ENCODE data around the gene BRD3OS. TPM values are rescaled to one million over a fixed set of nuclear protein-coding genes. Genes with fewer than 3 reads are reported as not detected.

BRD3OS gene
- total and polyA plus RNA-seq, 2 experiments from 2014 or later, result 9.2 to 16.0 TPM

DNA sequence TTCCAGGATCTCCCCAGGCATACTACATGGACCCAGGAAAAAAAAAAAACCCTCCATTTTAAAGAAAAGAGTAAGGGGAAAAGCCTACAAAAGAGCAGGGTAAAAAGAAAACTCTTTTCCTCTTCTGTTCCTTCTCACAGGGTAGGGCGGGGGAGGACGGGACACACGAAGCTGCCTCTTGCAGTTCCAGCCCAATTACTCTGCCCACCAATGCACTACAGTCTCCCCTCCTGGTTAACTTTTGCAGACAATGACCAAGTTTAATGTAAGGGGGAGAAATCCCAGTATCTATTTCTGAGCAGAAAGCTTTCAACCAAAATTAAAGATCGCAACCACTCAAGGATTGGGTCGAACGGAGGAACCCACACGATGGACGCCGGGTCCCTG, 41.2 kb downstream of the BRD3OS start:
- TF ChIP-seq, protein P1, sequence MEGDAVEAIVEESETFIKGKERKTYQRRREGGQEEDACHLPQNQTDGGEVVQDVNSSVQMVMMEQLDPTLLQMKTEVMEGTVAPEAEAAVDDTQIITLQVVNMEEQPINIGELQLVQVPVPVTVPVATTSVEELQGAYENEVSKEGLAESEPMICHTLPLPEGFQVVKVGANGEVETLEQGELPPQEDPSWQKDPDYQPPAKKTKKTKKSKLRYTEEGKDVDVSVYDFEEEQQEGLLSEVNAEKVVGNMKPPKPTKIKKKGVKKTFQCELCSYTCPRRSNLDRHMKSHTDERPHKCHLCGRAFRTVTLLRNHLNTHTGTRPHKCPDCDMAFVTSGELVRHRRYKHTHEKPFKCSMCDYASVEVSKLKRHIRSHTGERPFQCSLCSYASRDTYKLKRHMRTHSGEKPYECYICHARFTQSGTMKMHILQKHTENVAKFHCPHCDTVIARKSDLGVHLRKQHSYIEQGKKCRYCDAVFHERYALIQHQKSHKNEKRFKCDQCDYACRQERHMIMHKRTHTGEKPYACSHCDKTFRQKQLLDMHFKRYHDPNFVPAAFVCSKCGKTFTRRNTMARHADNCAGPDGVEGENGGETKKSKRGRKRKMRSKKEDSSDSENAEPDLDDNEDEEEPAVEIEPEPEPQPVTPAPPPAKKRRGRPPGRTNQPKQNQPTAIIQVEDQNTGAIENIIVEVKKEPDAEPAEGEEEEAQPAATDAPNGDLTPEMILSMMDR (conservative IDR thresholded peaks at IDR 0.05; ENCODE audit: low read depth in 2 of 2), result no peak
- TF ChIP-seq, protein P2, sequence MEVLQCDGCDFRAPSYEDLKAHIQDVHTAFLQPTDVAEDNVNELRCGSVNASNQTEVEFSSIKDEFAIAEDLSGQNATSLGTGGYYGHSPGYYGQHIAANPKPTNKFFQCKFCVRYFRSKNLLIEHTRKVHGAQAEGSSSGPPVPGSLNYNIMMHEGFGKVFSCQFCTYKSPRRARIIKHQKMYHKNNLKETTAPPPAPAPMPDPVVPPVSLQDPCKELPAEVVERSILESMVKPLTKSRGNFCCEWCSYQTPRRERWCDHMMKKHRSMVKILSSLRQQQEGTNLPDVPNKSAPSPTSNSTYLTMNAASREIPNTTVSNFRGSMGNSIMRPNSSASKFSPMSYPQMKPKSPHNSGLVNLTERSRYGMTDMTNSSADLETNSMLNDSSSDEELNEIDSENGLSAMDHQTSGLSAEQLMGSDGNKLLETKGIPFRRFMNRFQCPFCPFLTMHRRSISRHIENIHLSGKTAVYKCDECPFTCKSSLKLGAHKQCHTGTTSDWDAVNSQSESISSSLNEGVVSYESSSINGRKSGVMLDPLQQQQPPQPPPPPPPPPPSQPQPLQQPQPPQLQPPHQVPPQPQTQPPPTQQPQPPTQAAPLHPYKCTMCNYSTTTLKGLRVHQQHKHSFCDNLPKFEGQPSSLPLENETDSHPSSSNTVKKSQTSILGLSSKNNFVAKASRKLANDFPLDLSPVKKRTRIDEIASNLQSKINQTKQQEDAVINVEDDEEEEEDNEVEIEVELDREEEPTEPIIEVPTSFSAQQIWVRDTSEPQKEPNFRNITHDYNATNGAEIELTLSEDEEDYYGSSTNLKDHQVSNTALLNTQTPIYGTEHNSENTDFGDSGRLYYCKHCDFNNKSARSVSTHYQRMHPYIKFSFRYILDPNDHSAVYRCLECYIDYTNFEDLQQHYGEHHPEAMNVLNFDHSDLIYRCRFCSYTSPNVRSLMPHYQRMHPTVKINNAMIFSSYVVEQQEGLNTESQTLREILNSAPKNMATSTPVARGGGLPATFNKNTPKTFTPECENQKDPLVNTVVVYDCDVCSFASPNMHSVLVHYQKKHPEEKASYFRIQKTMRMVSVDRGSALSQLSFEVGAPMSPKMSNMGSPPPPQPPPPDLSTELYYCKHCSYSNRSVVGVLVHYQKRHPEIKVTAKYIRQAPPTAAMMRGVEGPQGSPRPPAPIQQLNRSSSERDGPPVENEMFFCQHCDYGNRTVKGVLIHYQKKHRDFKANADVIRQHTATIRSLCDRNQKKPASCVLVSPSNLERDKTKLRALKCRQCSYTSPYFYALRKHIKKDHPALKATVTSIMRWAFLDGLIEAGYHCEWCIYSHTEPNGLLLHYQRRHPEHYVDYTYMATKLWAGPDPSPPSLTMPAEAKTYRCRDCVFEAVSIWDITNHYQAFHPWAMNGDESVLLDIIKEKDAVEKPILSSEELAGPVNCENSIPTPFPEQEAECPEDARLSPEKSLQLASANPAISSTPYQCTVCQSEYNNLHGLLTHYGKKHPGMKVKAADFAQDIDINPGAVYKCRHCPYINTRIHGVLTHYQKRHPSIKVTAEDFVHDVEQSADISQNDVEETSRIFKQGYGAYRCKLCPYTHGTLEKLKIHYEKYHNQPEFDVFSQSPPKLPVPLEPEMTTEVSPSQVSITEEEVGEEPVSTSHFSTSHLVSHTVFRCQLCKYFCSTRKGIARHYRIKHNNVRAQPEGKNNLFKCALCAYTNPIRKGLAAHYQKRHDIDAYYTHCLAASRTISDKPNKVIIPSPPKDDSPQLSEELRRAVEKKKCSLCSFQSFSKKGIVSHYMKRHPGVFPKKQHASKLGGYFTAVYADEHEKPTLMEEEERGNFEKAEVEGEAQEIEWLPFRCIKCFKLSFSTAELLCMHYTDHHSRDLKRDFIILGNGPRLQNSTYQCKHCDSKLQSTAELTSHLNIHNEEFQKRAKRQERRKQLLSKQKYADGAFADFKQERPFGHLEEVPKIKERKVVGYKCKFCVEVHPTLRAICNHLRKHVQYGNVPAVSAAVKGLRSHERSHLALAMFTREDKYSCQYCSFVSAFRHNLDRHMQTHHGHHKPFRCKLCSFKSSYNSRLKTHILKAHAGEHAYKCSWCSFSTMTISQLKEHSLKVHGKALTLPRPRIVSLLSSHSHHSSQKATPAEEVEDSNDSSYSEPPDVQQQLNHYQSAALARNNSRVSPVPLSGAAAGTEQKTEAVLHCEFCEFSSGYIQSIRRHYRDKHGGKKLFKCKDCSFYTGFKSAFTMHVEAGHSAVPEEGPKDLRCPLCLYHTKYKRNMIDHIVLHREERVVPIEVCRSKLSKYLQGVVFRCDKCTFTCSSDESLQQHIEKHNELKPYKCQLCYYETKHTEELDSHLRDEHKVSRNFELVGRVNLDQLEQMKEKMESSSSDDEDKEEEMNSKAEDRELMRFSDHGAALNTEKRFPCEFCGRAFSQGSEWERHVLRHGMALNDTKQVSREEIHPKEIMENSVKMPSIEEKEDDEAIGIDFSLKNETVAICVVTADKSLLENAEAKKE (CRISPR knock-in tag; IDR thresholded peaks at IDR 0.05), result no peak
- TF ChIP-seq EZH2 (IDR thresholded peaks at IDR 0.05; ENCODE audit: low read depth, unreplicated experiment) (no peak), ZNF114 (CRISPR knock-in tag; IDR thresholded peaks at IDR 0.05) (no peak), STAT1 (IDR thresholded peaks at IDR 0.05; ENCODE audit: unreplicated experiment) (no peak), POLR2AphosphoS5 (IDR thresholded peaks at IDR 0.05; ENCODE audit: low read depth) (no peak)
- no peaks in the 10 kb centered on the region for H3K27me3 ChIP-seq (ENCODE audit: insufficient read depth)
- H3F3A ChIP-seq (replicated peaks; ENCODE audit: low read depth), result no peaks in the 10 kb centered on the region
- peak overlapping the region; percentile 92 for H3K27ac Mint-ChIP-seq
- ATAC-seq, result peak; percentile 2; the same call in 2 of the 3 replicates
- no peak overlapping the region for H2AFZ ChIP-seq
- H3K4me1 ChIP-seq (ENCODE audit: insufficient read depth), result peaks cover 14% of the 10 kb centered on the region
- DNase-seq (ENCODE audit: low spot score), result no peak
- peak overlapping the region; percentile 95 for H3K4me3 ChIP-seq
- H3K36me3 Mint-ChIP-seq (ENCODE audit: low read depth), result peaks cover 13% of the 10 kb centered on the region
- H4K20me1 ChIP-seq (replicated peaks; ENCODE audit: insufficient read depth), result peaks cover 45% of the 10 kb centered on the region
- H3K9me3 Mint-ChIP-seq, result peaks cover 7% of the 10 kb centered on the region; the same call in 2 of the 3 replicates
- 0 out of 2 replicates have a peak overlapping the region, but pooled peaks have one; percentile 76 for H3K27ac ChIP-seq (ENCODE audit: low read depth)
- peak overlapping the region; percentile 100 for H3K4me2 ChIP-seq
- peak overlapping the region; percentile 92 for H3K4me3 Mint-ChIP-seq
- H3K36me3 ChIP-seq (ENCODE audit: insufficient read depth), result no peaks in the 10 kb centered on the region
- H3K9me2 ChIP-seq (ENCODE audit: insufficient read depth), result no peaks in the 10 kb centered on the region
- peaks cover 56% of the 10 kb centered on the region for H3K79me2 ChIP-seq (replicated peaks; ENCODE audit: insufficient read depth)
- peaks cover 40% of the 10 kb centered on the region for H3K4me1 Mint-ChIP-seq
- H3K27me3 Mint-ChIP-seq (ENCODE audit: insufficient read depth, low read depth, poor library complexity), result peaks cover 22% of the 10 kb centered on the region
